Tibial nerve (tissue), 4 donors: Measurements from ENCODE around the gene PCDHGA11.

Source experiments
- EP300 ChIP-seq, 2 donors: sonication (generic); formaldehyde crosslinking; IDR thresholded peaks; one replicate each; pipeline ENCODE4 v1.6.1; 2017; ENCODE audit warnings: antibody characterized with exemption in 2 of 2, mild to moderate bottlenecking in 1 of 2
- POLR2A ChIP-seq, 2 donors: fragments of 450-650 bp; IDR thresholded peaks; one replicate each; pipeline ENCODE4 v1.6.1; 2017; ENCODE audit warnings: antibody characterized with exemption in 2 of 2, mild to moderate bottlenecking in 2 of 2, moderate library complexity in 2 of 2
- TF ChIP-seq, protein P1 (sequence below), 5 experiments: fragments of 200-600 bp in 3 of 5; fragments of 450-650 bp in 2 of 5; sonication (generic) in 3 of 5; IDR thresholded peaks; one replicate each; pipeline ENCODE4 v1.5.1; 2016 to 2019; ENCODE audit warnings: antibody characterized with exemption in 5 of 5, mild to moderate bottlenecking in 3 of 5, moderate library complexity in 2 of 5

DNA sequence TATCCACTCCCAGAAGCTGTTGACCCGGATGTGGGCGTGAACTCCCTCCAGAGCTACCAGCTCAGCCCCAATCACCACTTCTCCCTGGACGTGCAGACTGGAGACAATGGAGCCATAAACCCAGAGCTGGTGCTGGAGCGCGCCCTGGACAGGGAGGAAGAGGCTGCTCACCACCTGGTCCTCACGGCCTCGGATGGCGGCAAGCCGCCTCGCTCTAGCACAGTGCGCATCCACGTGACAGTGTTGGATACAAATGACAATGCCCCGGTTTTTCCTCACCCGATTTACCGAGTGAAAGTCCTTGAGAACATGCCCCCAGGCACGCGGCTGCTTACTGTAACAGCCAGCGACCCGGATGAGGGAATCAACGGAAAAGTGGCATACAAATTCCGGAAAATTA, 27.6 kb upstream of the PCDHGA11 start:
- TF ChIP-seq, protein P1, sequence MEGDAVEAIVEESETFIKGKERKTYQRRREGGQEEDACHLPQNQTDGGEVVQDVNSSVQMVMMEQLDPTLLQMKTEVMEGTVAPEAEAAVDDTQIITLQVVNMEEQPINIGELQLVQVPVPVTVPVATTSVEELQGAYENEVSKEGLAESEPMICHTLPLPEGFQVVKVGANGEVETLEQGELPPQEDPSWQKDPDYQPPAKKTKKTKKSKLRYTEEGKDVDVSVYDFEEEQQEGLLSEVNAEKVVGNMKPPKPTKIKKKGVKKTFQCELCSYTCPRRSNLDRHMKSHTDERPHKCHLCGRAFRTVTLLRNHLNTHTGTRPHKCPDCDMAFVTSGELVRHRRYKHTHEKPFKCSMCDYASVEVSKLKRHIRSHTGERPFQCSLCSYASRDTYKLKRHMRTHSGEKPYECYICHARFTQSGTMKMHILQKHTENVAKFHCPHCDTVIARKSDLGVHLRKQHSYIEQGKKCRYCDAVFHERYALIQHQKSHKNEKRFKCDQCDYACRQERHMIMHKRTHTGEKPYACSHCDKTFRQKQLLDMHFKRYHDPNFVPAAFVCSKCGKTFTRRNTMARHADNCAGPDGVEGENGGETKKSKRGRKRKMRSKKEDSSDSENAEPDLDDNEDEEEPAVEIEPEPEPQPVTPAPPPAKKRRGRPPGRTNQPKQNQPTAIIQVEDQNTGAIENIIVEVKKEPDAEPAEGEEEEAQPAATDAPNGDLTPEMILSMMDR (IDR thresholded peaks at IDR 0.05), result no peak
- TF ChIP-seq EP300 (IDR thresholded peaks at IDR 0.05) (no peak), POLR2A (IDR thresholded peaks at IDR 0.05) (no peak)
